HepG2 (cell line): ENCODE measurements around the gene PLCXD1. TPM values are rescaled to one million over a fixed set of nuclear protein-coding genes. Genes with fewer than 3 reads are reported as not detected.

Source experiments
- ATAC-seq: fragments of 200-7000 bp; cut with Tn5 transposase; 3 replicates; pipeline ENCODE4 v1.9.1; 2020; ENCODE audit warnings: mild to moderate bottlenecking, moderate library complexity
- BruUV-seq: library from RNA; stranded (reverse); fragments of 400-500 nt; replicated peaks from 2 replicates; lab custom pipeline; 2021; lab: Mats Ljungman, UMichigan
- CTCF ChIA-PET: fragments of 300-600 bp; formaldehyde crosslinking; extraction: SDS; loops from one replicate; lab custom pipeline; 2021; ENCODE audit warnings: low total read pairs, inconsistent platforms, low intra/inter-chr PET ratio; lab: Yijun Ruan, JAX
- POLR2A ChIA-PET: fragments of 350-600 bp; sonication (Branson Sonifier 250); formaldehyde crosslinking; loops from one replicate; lab custom pipeline; 2020; ENCODE audit warnings: antibody characterized with exemption, inconsistent platforms; lab: Yijun Ruan, JAX
- DNase-seq: peaks from one replicate; pipeline ENCODE4 v3.0.0-alpha.2; 2015; ENCODE audit warnings: low spot score
- FAIRE-seq: peaks from 3 replicates; lab custom pipeline; 2011; peaks lifted over from hg19 to GRCh38; lab: Jason Lieb, UNC
- H2AFZ ChIP-seq: one replicate; pipeline ENCODE4 v1.6.1; 2011; ENCODE audit warnings: low read length, inconsistent platforms
- H3K27ac ChIP-seq: fragments of 300-600 bp; 3 replicates; pipeline ENCODE4 v1.8.0; 2011; ENCODE audit warnings: mixed run types, mild to moderate bottlenecking, mixed read lengths, low read length, inconsistent platforms; ENCODE audit not compliant: insufficient read depth; ENCODE audit errors: extremely low read length
- H3K27me3 ChIP-seq, 2 experiments: fragments of 200-600 bp in 1 of 2; 2 replicates in 1 of 2; 3 replicates in 1 of 2; pipeline versions ENCODE4 v1.6.0 to v1.8.0; 2011; ENCODE audit warnings: low read length in 2 of 2, mild to moderate bottlenecking in 2 of 2, moderate library complexity in 2 of 2, inconsistent platforms in 1 of 2; ENCODE audit not compliant: insufficient read depth in 2 of 2, control insufficient read depth in 1 of 2
- H3K36me3 ChIP-seq, 2 experiments: fragments of 200-600 bp in 1 of 2; replicated peaks in 1 of 2; 2 replicates in 1 of 2; 3 replicates in 1 of 2; pipeline versions ENCODE4 v1.5.1 to v1.8.0; 2011; ENCODE audit warnings: low read length in 2 of 2, inconsistent platforms in 1 of 2; ENCODE audit not compliant: insufficient read depth in 2 of 2, control insufficient read depth in 1 of 2
- H3K4me1 ChIP-seq: 2 replicates; pipeline ENCODE4 v1.5.1; 2012; ENCODE audit warnings: low read length, inconsistent platforms; ENCODE audit not compliant: insufficient read depth
- H3K4me2 ChIP-seq: 2 replicates; pipeline ENCODE4 v1.6.0; 2011; ENCODE audit warnings: low read depth, low read length, inconsistent platforms
- H3K4me3 ChIP-seq, 3 experiments: fragments of 200-600 bp in 1 of 3; sonication (generic), shearing (Covaris generic) in 1 of 3; replicated peaks in 1 of 3; 2 replicates each; pipeline ENCODE4 v1.5.1; 2011 to 2016; ENCODE audit warnings: low read length in 3 of 3, inconsistent platforms in 2 of 3, low read depth in 2 of 3, mild to moderate bottlenecking in 2 of 3, control low read depth in 1 of 3, mixed read lengths in 1 of 3; ENCODE audit not compliant: insufficient read depth in 1 of 3
- H3K79me2 ChIP-seq: one replicate; pipeline ENCODE4 v1.6.1; 2011; ENCODE audit warnings: low read length, inconsistent platforms; ENCODE audit not compliant: insufficient read depth
- H3K9ac ChIP-seq: 2 replicates; pipeline ENCODE4 v1.6.0; 2011; ENCODE audit warnings: mild to moderate bottlenecking, low read depth, low read length, inconsistent platforms; ENCODE audit not compliant: insufficient read depth
- H3K9me3 ChIP-seq: 2 replicates; pipeline ENCODE4 v1.5.1; 2012; ENCODE audit warnings: mild to moderate bottlenecking, low read length
- H4K20me1 ChIP-seq: 2 replicates; pipeline ENCODE4 v1.6.0; 2011; ENCODE audit warnings: inconsistent platforms, mild to moderate bottlenecking, low read length, moderate library complexity; ENCODE audit not compliant: insufficient read depth
- ARNT2 ChIP-seq: sonication (generic); formaldehyde crosslinking; IDR thresholded peaks from 2 replicates; pipeline ENCODE4 v1.8.0; 2022; ENCODE audit warnings: mild to moderate bottlenecking, low read depth, missing genetic modification reagents, moderate library complexity
- HOXA5 ChIP-seq: sonication (generic); formaldehyde crosslinking; IDR thresholded peaks from 2 replicates; pipeline ENCODE4 v1.4.0; 2020; ENCODE audit warnings: missing genetic modification reagents
- MNT ChIP-seq: fragments of 450-650 bp; IDR thresholded peaks from 2 replicates; pipeline ENCODE4 v1.6.1; 2016
- NONO ChIP-seq, 2 experiments: fragments of 450-650 bp in 1 of 2; sonication (generic) in 1 of 2; formaldehyde crosslinking in 1 of 2; IDR thresholded peaks in 1 of 2; conservative IDR thresholded peaks in 1 of 2; 2 replicates each; pipeline versions ENCODE4 v1.6.1 to v1.8.0; 2017 to 2022; ENCODE audit warnings: mild to moderate bottlenecking in 1 of 2, missing genetic modification reagents in 1 of 2, moderate library complexity in 1 of 2
- PRDM10 ChIP-seq: sonication (generic); formaldehyde crosslinking; IDR thresholded peaks from 2 replicates; pipeline ENCODE4 v1.4.0; 2020; ENCODE audit warnings: low read depth, missing genetic modification reagents
- TAF1 ChIP-seq: sonication (generic); formaldehyde crosslinking; IDR thresholded peaks from 2 replicates; pipeline ENCODE4 v1.4.0; 2020; ENCODE audit warnings: missing genetic modification reagents
- ZBTB33 ChIP-seq: sonication (generic); formaldehyde crosslinking; IDR thresholded peaks from 2 replicates; pipeline ENCODE4 v1.4.0; 2020; ENCODE audit warnings: missing genetic modification reagents
- ZNF549 ChIP-seq: sonication (generic); formaldehyde crosslinking; IDR thresholded peaks from 2 replicates; pipeline ENCODE4 v1.5.0; 2020; ENCODE audit warnings: missing genetic modification reagents
- ZNF597 ChIP-seq: sonication (generic); formaldehyde crosslinking; IDR thresholded peaks from 2 replicates; pipeline ENCODE4 v1.5.0; 2020; ENCODE audit warnings: missing genetic modification reagents
- ZSCAN31 ChIP-seq: sonication (generic); formaldehyde crosslinking; IDR thresholded peaks from 2 replicates; pipeline ENCODE4 v1.5.0; 2020; ENCODE audit warnings: low read depth, mild to moderate bottlenecking, missing genetic modification reagents
- WGBS: methylation state at CpG from one replicate; pipeline ENCODE4 v1.1.6; 2017; ENCODE audit warnings: low lambda C conversion rate; 5-methylcytosine and 5-hydroxymethylcytosine counted together
- in situ Hi-C: cut with HindIII; loops from 2 replicates; pipeline ENCODE4 v1.10.0; 2017; ENCODE audit warnings: low pct_unique_long_range_greater_than_20kb; ENCODE audit not compliant: extremely low pct_ligation_motif_present
- intact Hi-C: fragments of 100-400 bp; cut with micrococcal nuclease; formaldehyde crosslinking; loops from one replicate; pipeline ENCODE4 v1.10.0; 2022; ENCODE audit not compliant: unreplicated experiment
- polyA plus RNA-seq, 8 experiments: library from polyadenylated mRNA; depleted of rRNA in 3 of 8; stranded (reverse) in 7 of 8; unstranded in 1 of 8; fragments of >200 nt; fragmentation: Illumina TruSeq in 4 of 8; extraction: Trizol in 4 of 8; gene quantifications; 2 replicates each; pipeline versions ENCODE4 v1.2.1 to v1.2.3, GENCODE V29; 2011 to 2016; ENCODE audit warnings: low read depth in 4 of 8, missing spikeins in 1 of 8, mixed read lengths in 1 of 8; ENCODE audit not compliant: insufficient read depth in 1 of 8
- total RNA-seq, 5 experiments: library from RNA; depleted of rRNA; stranded (reverse); fragments of >200 nt; fragmentation: Illumina TruSeq; extraction: Trizol; gene quantifications; 2 replicates each; pipeline ENCODE4 v1.2.3, GENCODE V29; 2016; ENCODE audit warnings: low read depth in 1 of 5

Gene PLCXD1
- total and polyA plus RNA-seq, 2 of the 13 experiments (the other 11 are each of a cell fraction or from before 2014, with no cell fraction given): 87.7 to 153 TPM

- ChIA-PET POLR2A (no interaction called here), CTCF (no interaction called here)
- Histone ChIP-seq H3K36me3 (peaks cover 3 to 4% of the 10 kb centered on the region in 2 experiments; a peak in 2 of 5 replicates), H3K4me2 (no peak overlapping the region), H3K9ac (no peak overlapping the region), H3K4me1 (0 out of 2 replicates have a peak, but pooled peaks cover 5% of the 10 kb centered on the region), H3K27ac (no peak overlapping the region), H2AFZ (no peak overlapping the region), H3K9me3 (no peaks in the 10 kb centered on the region), H3K4me3 (no peak overlapping the region), H3K27me3 (no peaks in the 10 kb centered on the region), H4K20me1 (no peaks in the 10 kb centered on the region), H3K79me2 (no peaks in the 10 kb centered on the region)
- in situ Hi-C loops (no loop called here), intact Hi-C loops (no loop called here)
- TF ChIP-seq TAF1 (CRISPR knock-in tag) (no peak), MNT (no peak), ARNT2 (CRISPR knock-in tag) (no peak), ZNF549 (no peak), ZNF597 (CRISPR knock-in tag) (no peak)
- WGBS: 72% methylated on average over 10 of the region's 10 CpGs
- DNase-seq: no peak
- BruUV-seq: no TSS peak
- no peak for ATAC-seq
- FAIRE-seq: no peak
Observed at GRCh38 chrX:349702-350101, 68.5 kb downstream of the PLCXD1 start.

- Histone ChIP-seq H3K4me2 (no peak overlapping the region), H2AFZ (no peak overlapping the region), H3K36me3 (peaks cover under 1 to 3% of the 10 kb centered on the region in 2 experiments; a peak in 2 of 5 replicates), H3K27me3 (no peaks in the 10 kb centered on the region), H4K20me1 (no peaks in the 10 kb centered on the region), H3K9me3 (no peaks in the 10 kb centered on the region), H3K27ac (no peak overlapping the region), H3K4me1 (0 out of 2 replicates have a peak, but pooled peaks cover 5% of the 10 kb centered on the region), H3K79me2 (no peaks in the 10 kb centered on the region), H3K9ac (no peak overlapping the region), H3K4me3 (no peak overlapping the region)
- FAIRE-seq (no peak), DNase-seq (no peak), ATAC-seq (no peak)
- intact Hi-C loops: no loop called here
- BruUV-seq: no TSS peak
- 93% methylated on average over 20 of the region's 20 CpGs for WGBS
- CTCF ChIA-PET: no interaction called here
- in situ Hi-C loops: no loop called here
- POLR2A ChIA-PET: no interaction called here
- no peak for TF ChIP-seq NONO (IDR thresholded peaks at IDR 0.05)
- no peak for TF ChIP-seq NONO (CRISPR knock-in tag; conservative IDR thresholded peaks at IDR 0.05)
- no peak for TF ChIP-seq ZSCAN31 (CRISPR knock-in tag)
- peak; percentile 64 for TF ChIP-seq ZBTB33 (CRISPR knock-in tag)
- TF ChIP-seq PRDM10 (CRISPR knock-in tag): no peak
- TF ChIP-seq HOXA5 (CRISPR knock-in tag): no peak
Observed at GRCh38 chrX:350148-350533, 69.0 kb downstream of the PLCXD1 start.
